HG03439 (cell line): ENCODE measurements around the gene MCM8.

ENCODE experiments used
- ATAC-seq: cut with Tn5 transposase; IDR thresholded peaks from one replicate; pipeline ENCODE4 v1.9.1; 2021; ENCODE audit warnings: mild to moderate bottlenecking, moderate library complexity; ENCODE audit not compliant: unreplicated experiment

Gene MCM8

GRCh38 chr20:5950271-5951031, at the start of gene MCM8, which contains the start of gene TRMT6:
MCM8 (plus strand) TSS chr20:5950652; CDS start chr20:5952016, 1,364 bp downstream.
TRMT6 (minus strand) TSS chr20:5950533; CDS start chr20:5950405, 128 bp downstream.
- peak; percentile 98 for ATAC-seq

DNA sequence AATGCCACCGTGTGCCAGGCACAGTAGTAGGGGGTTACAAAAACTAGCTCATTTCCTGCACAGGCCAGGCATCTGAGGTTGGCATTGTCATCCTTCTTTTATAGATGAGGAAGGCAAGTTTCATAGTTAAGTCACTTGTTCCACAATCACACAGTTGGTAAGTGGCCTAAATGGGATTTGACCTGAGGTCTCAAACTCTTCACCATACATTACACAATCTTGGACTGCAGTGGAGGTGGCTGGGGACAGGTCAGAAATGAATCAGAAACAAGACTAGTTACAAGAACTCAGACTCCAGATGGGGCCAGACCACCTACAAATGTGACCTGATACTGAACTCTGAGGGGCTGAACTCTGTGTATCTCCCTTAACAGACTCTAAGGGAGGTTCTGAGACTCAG, 49.5 kb upstream of the MCM8 start:
- no peak for ATAC-seq

GRCh38 chr20:5908981-5909380, 41.5 kb upstream of the MCM8 start:
- ATAC-seq, result no peak

GRCh38 chr20:5910186-5910585, 40.3 kb upstream of the MCM8 start:
- ATAC-seq, result no peak

GRCh38 chr20:5913166-5913565, 37.3 kb upstream of the MCM8 start:
- ATAC-seq, result no peak

GRCh38 chr20:5914859-5915258, 35.6 kb upstream of the MCM8 start:
- no peak for ATAC-seq

DNA sequence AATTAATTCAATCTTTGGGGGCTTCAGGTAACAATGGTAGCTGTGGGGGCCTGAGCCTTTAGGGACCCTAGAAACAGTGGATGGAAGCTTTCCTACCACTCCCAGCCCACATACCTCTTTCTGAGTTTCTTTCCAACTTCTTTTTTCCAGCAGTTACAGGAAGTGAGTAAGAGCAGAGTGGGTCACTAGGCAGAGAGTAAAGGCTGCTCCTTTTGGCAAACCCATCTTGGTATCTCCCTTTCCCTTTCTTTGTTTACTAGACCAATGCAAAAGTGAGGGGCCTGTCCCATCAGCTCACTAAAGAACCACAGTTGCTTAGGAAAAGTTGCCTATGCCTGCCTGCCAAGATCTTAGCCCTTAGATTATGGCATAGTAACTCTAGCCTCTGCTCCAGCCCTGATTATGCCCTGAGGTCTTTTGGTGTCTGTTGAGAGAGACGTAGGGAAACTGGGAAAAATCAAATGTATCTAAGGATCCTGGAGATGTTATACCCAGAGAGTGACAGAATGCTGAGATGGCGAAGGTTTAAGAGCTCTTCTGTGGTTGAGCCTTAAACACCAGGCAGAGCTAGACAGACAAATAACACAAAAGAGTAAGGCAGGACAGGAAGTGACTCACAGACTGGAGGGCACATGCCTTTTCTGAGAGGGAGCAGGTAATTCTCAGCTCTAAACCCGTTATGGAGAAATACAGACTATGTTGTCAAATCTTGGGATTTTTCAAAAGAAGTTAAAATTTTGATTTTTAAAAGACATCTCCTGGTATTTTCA, 31.4 kb upstream of the MCM8 start:
- no peak for ATAC-seq

DNA sequence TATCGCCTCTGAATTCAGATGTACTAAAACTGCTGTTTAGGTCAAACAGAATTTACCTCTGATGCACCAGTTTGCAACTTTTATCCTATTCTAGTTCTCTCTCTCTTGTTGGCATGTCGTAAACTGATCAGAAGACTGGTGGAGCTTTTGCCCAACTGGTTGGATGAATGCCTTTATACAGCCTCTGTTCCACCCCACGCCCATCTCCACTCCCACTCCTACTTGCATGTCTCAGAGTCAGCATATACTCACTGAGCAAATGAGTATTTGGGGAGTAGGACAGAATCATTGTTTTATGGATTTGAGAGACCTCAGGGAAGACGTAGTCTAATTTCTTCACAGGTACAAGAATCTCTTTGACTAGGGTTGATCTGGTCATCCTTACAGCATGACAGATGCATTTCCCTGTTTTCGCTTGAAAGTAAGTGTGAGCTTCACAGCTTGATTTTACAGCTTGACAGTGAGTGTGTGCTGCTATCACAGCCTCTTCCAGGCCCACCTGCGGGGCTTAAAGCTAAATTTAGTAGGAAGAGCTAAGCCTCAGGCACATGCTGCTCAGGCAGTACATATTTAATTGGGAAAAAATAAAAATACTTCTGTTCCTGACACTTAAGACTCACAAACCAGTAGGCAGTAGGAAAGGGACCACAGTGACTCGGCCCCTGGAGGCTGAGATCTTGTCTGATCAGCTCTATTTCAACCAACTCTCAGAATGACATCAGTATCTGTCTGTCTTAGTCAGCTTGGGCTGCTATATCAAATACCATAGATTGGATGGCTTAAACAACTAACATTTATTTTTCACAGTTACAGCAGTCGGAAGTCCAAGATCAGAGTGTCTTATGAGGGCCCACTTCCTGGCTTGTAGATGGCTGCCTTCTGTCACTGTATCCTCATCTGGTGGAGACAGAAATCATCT, 30.6 kb upstream of the MCM8 start:
- ATAC-seq, result no peak

DNA sequence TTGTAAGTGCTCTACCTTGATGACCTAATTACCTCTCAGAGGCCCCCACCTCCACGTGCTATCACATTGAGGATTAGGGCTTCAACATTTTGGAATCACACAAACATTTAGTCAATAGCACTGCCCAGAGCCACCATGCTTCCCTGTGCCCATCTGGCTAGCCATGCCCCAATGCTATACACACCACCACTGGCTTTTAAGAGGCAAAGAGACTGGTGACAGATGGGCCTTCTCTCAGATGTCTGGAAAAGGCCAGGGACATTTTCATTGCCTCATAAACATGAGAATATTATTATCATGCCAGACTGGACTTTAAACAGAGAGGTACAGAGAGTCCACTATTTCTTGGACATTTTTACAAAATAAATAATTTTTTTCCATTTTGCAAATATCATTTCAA, 29.9 kb upstream of the MCM8 start:
- ATAC-seq, result no peak

DNA sequence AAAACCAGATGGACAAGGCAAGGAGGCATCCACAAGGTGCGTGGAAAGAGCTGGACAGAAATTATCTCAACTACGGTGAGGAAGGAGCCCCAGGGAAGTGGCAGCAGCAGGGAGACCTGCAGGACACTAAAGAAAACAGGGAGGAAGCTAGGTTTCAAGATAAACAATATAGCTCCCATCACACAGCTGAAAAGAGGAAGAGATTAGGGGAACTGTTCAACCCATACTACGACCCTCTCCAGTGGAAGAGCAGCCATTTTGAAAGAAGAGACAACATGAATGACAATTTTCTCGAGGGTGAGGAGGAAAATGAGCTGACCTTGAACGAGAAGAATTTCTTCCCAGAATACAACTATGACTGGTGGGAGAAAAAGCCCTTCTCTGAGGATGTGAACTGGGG, 27.0 kb upstream of the MCM8 start:
- ATAC-seq, result no peak

DNA sequence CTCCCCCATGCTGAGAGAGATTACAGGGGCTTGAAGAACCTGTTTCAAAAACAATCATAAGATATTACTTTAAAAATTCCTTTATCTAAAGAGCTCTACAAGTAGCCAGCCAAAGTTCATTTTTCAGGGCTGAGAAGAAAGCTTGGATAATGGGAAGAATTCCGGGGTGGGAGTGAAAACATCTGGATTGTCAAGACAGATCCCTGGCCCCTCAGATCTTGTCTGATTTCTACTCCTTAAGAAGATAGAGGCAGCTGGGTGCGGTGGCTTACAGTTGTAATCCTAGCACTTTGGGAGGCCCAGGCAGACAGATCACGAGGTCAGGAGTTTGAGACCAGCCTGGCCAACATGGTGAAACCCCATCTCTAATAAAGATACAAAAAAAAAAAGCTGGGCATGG, 24.9 kb upstream of the MCM8 start:
- ATAC-seq, result no peak

DNA sequence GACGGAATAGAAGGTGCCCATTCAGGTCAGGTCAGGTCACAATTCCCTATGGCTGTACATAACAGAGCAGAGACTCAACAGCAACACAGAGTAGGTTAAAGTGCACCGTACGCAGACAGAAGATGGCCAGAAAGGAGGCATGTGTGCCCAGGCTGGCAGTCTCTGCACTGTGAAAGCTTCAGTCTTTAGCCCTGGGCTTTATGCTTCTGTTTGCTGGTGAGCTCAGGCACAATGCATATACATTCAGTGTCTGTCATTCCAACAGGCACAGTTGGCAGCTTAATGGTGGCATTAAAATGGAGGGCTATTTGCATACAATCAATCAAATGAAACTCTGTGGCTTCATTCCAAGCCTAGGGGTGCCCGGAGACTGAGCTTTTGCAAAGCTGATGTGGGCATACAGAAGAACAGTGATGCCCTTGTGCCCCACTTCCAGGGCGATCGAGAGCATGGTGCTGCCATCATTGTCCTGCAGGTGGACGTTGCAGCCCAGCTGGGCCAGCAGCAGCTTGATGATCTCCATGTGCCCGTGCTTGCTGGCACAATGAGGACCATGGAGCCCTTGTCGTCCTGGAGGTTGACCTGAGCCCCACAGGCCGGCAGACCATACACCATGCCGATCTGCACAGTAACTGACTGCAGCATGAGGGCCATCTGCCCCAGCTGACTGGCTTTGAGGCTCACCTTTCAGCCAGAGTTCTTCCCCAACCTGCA, 22.5 kb upstream of the MCM8 start:
- no peak for ATAC-seq

- ATAC-seq, result no peak
Observed at GRCh38 chr20:5928836-5929715, 21.4 kb upstream of the MCM8 start.

DNA sequence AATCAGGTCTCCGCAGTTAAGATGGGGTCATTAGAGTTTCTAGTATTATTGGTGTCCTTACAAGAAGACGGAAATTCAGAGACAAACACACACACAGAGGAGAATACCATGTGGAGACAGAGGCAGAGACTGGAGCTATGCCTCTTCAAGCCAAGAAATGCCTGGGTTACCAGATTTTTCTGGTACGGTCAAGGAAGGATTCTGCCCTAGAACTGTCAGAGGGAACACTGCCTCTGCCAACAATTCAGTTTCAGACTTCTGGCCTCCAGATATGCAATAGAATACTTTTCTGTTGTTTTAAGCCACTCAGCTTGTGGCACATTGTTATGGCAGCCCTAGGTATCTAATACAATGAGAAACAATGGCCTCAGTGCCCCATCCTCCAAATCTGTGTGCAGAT, 19.0 kb upstream of the MCM8 start:
- ATAC-seq, result no peak

DNA sequence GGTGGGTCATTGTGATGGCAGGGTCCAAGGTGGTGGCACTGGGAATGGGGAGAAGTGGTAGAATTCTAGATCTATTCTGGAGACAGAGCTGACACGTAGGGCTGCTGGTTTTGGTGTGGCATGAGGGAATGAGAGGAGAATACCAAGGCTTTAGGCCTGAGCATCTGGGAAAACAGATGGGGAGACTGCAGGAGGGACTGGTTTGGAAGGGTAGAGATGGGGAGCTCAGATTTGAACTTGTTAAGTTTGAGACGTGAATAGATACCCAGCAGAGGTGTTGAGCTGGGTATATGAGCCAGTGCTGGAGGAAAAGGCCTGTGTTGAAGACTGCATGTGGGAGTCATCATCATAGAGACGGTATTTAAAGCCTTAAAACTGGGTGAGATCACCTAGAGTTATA, 17.7 kb upstream of the MCM8 start:
- no peak for ATAC-seq

DNA sequence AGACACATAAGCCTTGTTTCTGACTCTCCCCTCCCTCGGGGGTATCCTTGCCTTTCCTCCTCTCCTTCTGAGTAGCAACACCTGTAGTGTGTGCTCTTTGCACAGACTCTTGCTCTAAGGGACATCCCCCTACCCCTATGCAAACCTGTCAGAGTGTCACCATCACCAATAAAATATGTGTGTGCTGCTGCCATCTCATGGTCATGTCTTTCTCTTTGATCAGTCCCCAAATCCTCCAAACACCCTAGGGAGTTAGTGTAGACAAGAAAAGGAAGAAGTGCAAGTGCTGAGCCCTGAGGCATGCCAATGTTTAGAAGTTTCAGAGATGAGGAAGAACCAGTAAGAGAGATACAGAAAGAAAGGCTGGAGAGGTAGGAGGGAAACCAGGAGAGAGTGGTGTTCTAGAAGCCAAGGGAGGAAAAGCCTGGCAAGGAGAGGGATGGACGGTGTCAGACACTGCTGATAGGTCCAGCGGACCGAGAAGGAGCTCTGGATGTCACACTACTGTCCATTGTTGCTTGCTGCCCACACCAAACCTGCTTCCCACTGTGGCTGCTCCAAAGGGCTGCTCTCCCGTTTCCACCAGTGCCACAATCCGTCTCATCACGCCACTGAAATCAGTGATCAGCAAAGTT, 16.5 kb upstream of the MCM8 start:
- ATAC-seq, result no peak

DNA sequence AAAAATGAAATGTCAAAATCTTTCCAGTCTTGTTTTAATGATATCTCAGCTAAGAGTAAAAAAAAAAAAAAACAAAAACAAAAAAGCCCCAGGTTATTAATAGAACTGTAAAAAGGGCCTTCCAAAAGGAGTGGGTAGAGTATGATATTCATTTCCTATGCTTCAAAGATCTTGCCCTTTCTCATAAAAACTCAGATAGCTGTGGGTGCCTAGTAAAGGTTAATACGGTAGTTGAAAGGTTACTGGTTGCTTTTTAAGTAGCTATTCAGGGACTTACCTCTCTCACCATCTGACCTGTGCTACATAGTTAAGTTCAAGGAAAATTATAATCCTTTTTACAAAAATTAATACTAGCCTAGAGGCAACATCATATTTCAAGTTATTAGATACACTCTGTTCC, 15.1 kb upstream of the MCM8 start:
- ATAC-seq, result no peak

GRCh38 chr20:5936238-5936637, 14.2 kb upstream of the MCM8 start:
- ATAC-seq, result no peak

GRCh38 chr20:5938456-5939029, 11.9 kb upstream of the MCM8 start:
- no peak for ATAC-seq
